HEK293 (cell line): ENCODE measurements around the gene LRRC26.
A peak's percentile ranks its signal among the peaks of the same experiment; 100 is the strongest.

ENCODE experiments used
- GLIS1 ChIP-seq: fragments of 450-650 bp; formaldehyde crosslinking; IDR thresholded peaks from 2 replicates; pipeline ENCODE4 v1.5.1; 2016; ENCODE audit warnings: missing biosample characterization, missing genetic modification characterization
- KLF17 ChIP-seq: fragments of 450-650 bp; formaldehyde crosslinking; IDR thresholded peaks from 2 replicates; pipeline ENCODE4 v1.5.1; 2016; ENCODE audit warnings: missing biosample characterization, missing genetic modification characterization
- KLF7 ChIP-seq: fragments of 450-650 bp; formaldehyde crosslinking; IDR thresholded peaks from 2 replicates; pipeline ENCODE4 v1.5.1; 2016; ENCODE audit warnings: missing biosample characterization, missing genetic modification characterization, borderline replicate concordance
- MEIS1 ChIP-seq: sonication (generic); formaldehyde crosslinking; IDR thresholded peaks from 2 replicates; pipeline ENCODE4 v1.8.1; 2022; ENCODE audit warnings: missing genetic modification reagents, mild to moderate bottlenecking, borderline replicate concordance
- OVOL3 ChIP-seq: fragments of 450-650 bp; formaldehyde crosslinking; IDR thresholded peaks from 2 replicates; pipeline ENCODE4 v1.5.1; 2016; ENCODE audit warnings: missing biosample characterization, missing genetic modification characterization
- PRDM2 ChIP-seq: fragments of 450-650 bp; formaldehyde crosslinking; IDR thresholded peaks from 2 replicates; pipeline ENCODE4 v1.5.1; 2016; ENCODE audit warnings: missing biosample characterization, missing genetic modification characterization, borderline replicate concordance
- REPIN1 ChIP-seq: fragments of 450-650 bp; formaldehyde crosslinking; IDR thresholded peaks from 2 replicates; pipeline ENCODE4 v1.5.1; 2017; ENCODE audit warnings: missing biosample characterization, missing genetic modification characterization, low read depth
- YY1 ChIP-seq: fragments of 450-650 bp; formaldehyde crosslinking; IDR thresholded peaks from 2 replicates; pipeline ENCODE4 v1.5.1; 2018; ENCODE audit warnings: missing biosample characterization, missing genetic modification characterization
- ZBTB21 ChIP-seq: fragments of 450-650 bp; formaldehyde crosslinking; IDR thresholded peaks from 2 replicates; pipeline ENCODE4 v1.5.1; 2017; ENCODE audit warnings: missing biosample characterization, missing genetic modification characterization
- ZBTB44 ChIP-seq: fragments of 450-650 bp; IDR thresholded peaks from 2 replicates; pipeline ENCODE4 v1.5.1; 2018; ENCODE audit warnings: missing biosample characterization, mild to moderate bottlenecking, missing genetic modification characterization
- ZEB2 ChIP-seq: fragments of 450-650 bp; formaldehyde crosslinking; IDR thresholded peaks from 2 replicates; pipeline ENCODE4 v1.5.1; 2016; ENCODE audit warnings: missing biosample characterization, missing genetic modification characterization
- ZFP37 ChIP-seq: fragments of 450-650 bp; formaldehyde crosslinking; IDR thresholded peaks from 2 replicates; pipeline ENCODE4 v1.5.1; 2016; ENCODE audit warnings: missing biosample characterization, missing genetic modification characterization
- ZIC2 ChIP-seq: fragments of 450-650 bp; formaldehyde crosslinking; IDR thresholded peaks from 2 replicates; pipeline ENCODE4 v1.5.1; 2016; ENCODE audit warnings: missing biosample characterization, missing genetic modification characterization
- ZNF184 ChIP-seq: fragments of 450-650 bp; IDR thresholded peaks from 2 replicates; pipeline ENCODE4 v1.5.1; 2018; ENCODE audit warnings: missing biosample characterization, mild to moderate bottlenecking, missing genetic modification characterization
- ZNF202 ChIP-seq: fragments of 450-650 bp; formaldehyde crosslinking; IDR thresholded peaks from 2 replicates; pipeline ENCODE4 v1.5.1; 2016; ENCODE audit warnings: missing biosample characterization, missing genetic modification characterization, borderline replicate concordance
- ZNF280D ChIP-seq: fragments of 450-650 bp; formaldehyde crosslinking; IDR thresholded peaks from 2 replicates; pipeline ENCODE4 v1.5.1; 2016; ENCODE audit warnings: missing biosample characterization, missing genetic modification characterization
- ZNF335 ChIP-seq: fragments of 450-650 bp; formaldehyde crosslinking; conservative IDR thresholded peaks from 2 replicates; pipeline ENCODE4 v1.5.1; 2016; ENCODE audit warnings: missing biosample characterization, missing genetic modification characterization
- ZNF354C ChIP-seq: fragments of 450-650 bp; formaldehyde crosslinking; IDR thresholded peaks from 2 replicates; pipeline ENCODE4 v1.5.1; 2016; ENCODE audit warnings: missing biosample characterization, missing genetic modification characterization, low read depth, borderline replicate concordance
- ZNF48 ChIP-seq: fragments of 450-650 bp; formaldehyde crosslinking; IDR thresholded peaks from 2 replicates; pipeline ENCODE4 v1.5.1; 2016; ENCODE audit warnings: missing biosample characterization, missing genetic modification characterization
- ZNF529 ChIP-seq: fragments of 450-650 bp; formaldehyde crosslinking; IDR thresholded peaks from 2 replicates; pipeline ENCODE4 v1.5.1; 2017; ENCODE audit warnings: missing genetic modification characterization, missing biosample characterization; ENCODE audit not compliant: insufficient replicate concordance
- ZNF610 ChIP-seq: fragments of 450-650 bp; formaldehyde crosslinking; IDR thresholded peaks from 2 replicates; pipeline ENCODE4 v1.5.1; 2016; ENCODE audit warnings: missing biosample characterization, missing genetic modification characterization, borderline replicate concordance
- ZNF621 ChIP-seq: fragments of 450-650 bp; formaldehyde crosslinking; IDR thresholded peaks from 2 replicates; pipeline ENCODE4 v1.5.1; 2017; ENCODE audit warnings: missing biosample characterization, missing genetic modification characterization
- ZNF626 ChIP-seq: fragments of 450-650 bp; sonication (Bioruptor Pico); formaldehyde crosslinking; IDR thresholded peaks from 2 replicates; pipeline ENCODE4 v1.5.1; 2018; ENCODE audit warnings: missing biosample characterization, missing genetic modification characterization, inconsistent platforms
- ZNF629 ChIP-seq: fragments of 450-650 bp; formaldehyde crosslinking; IDR thresholded peaks from 2 replicates; pipeline ENCODE4 v1.5.1; 2017; ENCODE audit warnings: missing biosample characterization, missing genetic modification characterization
- ZNF664 ChIP-seq: fragments of 450-650 bp; formaldehyde crosslinking; IDR thresholded peaks from 2 replicates; pipeline ENCODE4 v1.5.1; 2016; ENCODE audit warnings: missing biosample characterization, missing genetic modification characterization
- ZNF677 ChIP-seq: fragments of 450-650 bp; IDR thresholded peaks from 2 replicates; pipeline ENCODE4 v1.5.0; 2018; ENCODE audit warnings: missing biosample characterization, mild to moderate bottlenecking, missing genetic modification characterization, moderate library complexity
- ZNF768 ChIP-seq: fragments of 450-650 bp; formaldehyde crosslinking; IDR thresholded peaks from 2 replicates; pipeline ENCODE4 v1.5.1; 2018; ENCODE audit warnings: missing biosample characterization, mild to moderate bottlenecking, missing genetic modification characterization
- ZNF837 ChIP-seq: fragments of 450-650 bp; formaldehyde crosslinking; IDR thresholded peaks from 2 replicates; pipeline ENCODE4 v1.5.1; 2016; ENCODE audit warnings: missing biosample characterization, missing genetic modification characterization
- ZSCAN4 ChIP-seq: fragments of 450-650 bp; formaldehyde crosslinking; IDR thresholded peaks from 2 replicates; pipeline ENCODE4 v1.5.1; 2017; ENCODE audit warnings: missing biosample characterization, missing genetic modification characterization

Gene LRRC26

GRCh38 chr9:137169896-137170358 lies at the start of gene LRRC26 (continued):
- TF ChIP-seq ZBTB44 (tag by site-specific recombination) (no peak), ZBTB21 (no peak), ZNF529 (tag by site-specific recombination) (no peak), ZNF610 (tag by site-specific recombination) (no peak), ZNF354C (tag by site-specific recombination) (no peak), YY1 (tag by site-specific recombination) (no peak), KLF17 (tag by site-specific recombination) (peak; percentile 45; the same call in 1 of the 2 replicates), ZNF48 (tag by site-specific recombination) (no peak), ZNF335 (tag by site-specific recombination) (peak; percentile 64), ZSCAN4 (tag by site-specific recombination) (no peak), ZNF626 (tag by site-specific recombination) (no peak), ZNF280D (no peak), ZNF664 (no peak), ZEB2 (tag by site-specific recombination) (peak; percentile 13; the same call in 1 of the 2 replicates), ZFP37 (tag by site-specific recombination) (no peak), REPIN1 (tag by site-specific recombination) (no peak), ZNF621 (tag by site-specific recombination) (no peak), PRDM2 (tag by site-specific recombination) (0 out of 2 replicates have a peak, but pooled peaks have one; percentile 82), ZNF202 (tag by site-specific recombination) (no peak), ZNF837 (tag by site-specific recombination) (no peak), ZNF677 (tag by site-specific recombination) (no peak), OVOL3 (tag by site-specific recombination) (no peak), ZNF184 (no peak), GLIS1 (peak; percentile 81), ZNF768 (tag by site-specific recombination) (no peak), ZIC2 (tag by site-specific recombination) (no peak), KLF7 (tag by site-specific recombination) (0 out of 2 replicates have a peak, but pooled peaks have one; percentile 43), ZNF629 (tag by site-specific recombination) (no peak), MEIS1 (CRISPR knock-in tag) (no peak)
